ENCODE measurements around the gene MDM1.
A peak's percentile ranks its signal among the peaks of the same experiment; 100 is the strongest.

MDM1 gene

DNA sequence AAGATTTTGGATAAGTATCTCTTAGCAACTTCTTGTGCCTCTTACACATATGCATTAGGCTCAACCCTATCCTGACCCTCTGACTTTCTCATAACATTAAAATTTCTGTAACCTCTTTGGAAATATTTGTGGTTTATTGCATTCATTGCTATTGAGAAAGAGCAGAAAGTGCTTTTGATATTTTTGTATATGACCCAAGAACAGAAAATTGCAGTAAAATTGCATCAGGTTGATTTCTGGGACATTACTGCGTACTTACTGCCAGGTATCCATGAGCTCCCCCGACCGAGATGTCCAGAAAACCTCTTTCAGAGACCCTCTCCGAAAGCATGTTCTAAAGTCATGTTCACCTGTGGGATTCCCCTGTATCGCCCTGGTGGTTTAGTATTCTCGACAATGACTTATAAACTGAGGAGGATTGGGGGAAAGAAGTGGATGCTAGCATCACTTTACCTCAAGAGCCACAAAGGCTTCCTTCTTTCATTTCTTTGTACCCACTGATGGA, 64.2 kb downstream of the MDM1 start:
- H3K4me3 ChIP-seq (ENCODE audit: low read length) = no peak overlapping the region
- DNase-seq (ENCODE audit: low read depth) = no peak
- TF ChIP-seq, protein P1, sequence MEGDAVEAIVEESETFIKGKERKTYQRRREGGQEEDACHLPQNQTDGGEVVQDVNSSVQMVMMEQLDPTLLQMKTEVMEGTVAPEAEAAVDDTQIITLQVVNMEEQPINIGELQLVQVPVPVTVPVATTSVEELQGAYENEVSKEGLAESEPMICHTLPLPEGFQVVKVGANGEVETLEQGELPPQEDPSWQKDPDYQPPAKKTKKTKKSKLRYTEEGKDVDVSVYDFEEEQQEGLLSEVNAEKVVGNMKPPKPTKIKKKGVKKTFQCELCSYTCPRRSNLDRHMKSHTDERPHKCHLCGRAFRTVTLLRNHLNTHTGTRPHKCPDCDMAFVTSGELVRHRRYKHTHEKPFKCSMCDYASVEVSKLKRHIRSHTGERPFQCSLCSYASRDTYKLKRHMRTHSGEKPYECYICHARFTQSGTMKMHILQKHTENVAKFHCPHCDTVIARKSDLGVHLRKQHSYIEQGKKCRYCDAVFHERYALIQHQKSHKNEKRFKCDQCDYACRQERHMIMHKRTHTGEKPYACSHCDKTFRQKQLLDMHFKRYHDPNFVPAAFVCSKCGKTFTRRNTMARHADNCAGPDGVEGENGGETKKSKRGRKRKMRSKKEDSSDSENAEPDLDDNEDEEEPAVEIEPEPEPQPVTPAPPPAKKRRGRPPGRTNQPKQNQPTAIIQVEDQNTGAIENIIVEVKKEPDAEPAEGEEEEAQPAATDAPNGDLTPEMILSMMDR (conservative IDR thresholded peaks at IDR 0.05; ENCODE audit: low read depth, low read length) = no peak

DNA sequence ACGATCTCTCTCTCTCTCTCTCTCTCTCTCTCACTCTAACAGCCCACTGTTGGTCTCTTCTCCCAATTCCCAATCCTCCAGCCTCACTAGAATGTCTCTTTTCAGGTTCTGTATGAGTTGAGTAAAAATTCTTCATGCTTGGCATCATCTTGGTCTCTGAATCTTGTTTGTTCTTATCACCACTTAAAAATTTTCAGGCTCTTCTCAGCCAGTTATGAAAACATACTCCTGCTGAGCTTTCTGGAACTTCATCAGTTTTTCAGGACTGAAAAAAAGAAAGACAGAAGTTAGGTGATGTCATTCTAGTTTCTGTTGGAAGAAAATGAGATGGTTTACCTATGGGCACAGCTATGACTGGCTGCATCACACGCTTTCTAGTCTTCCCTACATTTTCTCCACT, 67.3 kb downstream of the MDM1 start:
- no peak for DNase-seq (ENCODE audit: low read depth)
- TF ChIP-seq, protein P1 (conservative IDR thresholded peaks at IDR 0.05; ENCODE audit: low read depth, low read length) = no peak
- H3K4me3 ChIP-seq (ENCODE audit: low read length) = no peak overlapping the region

DNA sequence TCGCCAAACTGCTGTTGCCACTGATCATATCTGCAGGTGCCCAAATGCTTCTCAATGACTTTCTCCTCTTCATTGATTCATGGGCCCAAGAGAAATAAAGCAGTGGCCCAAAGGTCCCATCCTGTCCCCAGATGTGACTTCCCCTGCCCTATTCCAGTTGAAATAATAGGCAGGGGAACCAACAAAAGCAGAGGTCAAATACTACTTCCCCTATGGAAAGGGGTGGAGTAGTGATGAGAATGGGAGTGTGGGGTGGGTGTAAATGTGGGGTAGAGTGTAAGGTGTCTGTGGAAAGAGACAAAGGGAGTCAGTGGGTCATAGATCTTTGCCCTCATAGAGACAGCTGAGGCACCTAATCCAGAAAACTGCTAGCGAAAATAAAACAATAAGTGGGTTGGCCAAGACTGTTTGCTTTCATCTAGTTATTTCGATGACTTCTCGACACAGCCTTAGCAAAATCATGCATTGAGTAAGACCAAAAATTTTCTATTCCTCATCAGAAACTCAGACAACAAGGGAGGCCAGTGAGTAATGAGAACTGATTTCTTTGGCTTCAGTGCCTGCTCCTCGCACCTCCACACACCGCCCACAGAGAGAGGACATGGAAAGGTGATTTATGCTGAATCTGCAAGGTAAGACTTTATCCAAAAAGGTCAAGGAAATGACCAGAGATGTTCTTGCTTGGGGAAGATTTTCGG, 67.9 kb downstream of the MDM1 start:
- no peak overlapping the region for H3K4me3 ChIP-seq (ENCODE audit: low read length)
- no peak for DNase-seq (ENCODE audit: low read depth)
- TF ChIP-seq, protein P1 (conservative IDR thresholded peaks at IDR 0.05; ENCODE audit: low read depth, low read length) = no peak

DNA sequence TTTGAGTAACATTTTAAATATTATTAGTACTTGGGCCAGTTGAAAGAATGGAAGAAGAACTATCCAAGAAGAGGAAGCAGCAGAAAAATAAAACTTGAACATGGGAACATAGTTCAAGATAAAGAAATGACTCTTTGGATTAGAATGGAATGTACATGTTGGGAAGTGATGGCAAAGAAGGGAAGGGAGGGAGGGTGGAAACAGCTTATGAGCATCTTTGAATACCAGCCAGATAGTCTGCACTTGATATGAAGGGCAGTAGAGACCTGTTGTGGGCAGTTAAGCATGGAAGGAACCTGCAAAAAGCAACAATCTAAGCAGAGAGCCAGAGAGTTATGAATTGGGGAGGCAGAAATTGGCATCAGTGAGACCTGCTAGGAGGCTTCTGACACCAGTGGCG, 68.8 kb downstream of the MDM1 start:
- DNase-seq (ENCODE audit: low read depth) = no peak
- no peak overlapping the region for H3K4me3 ChIP-seq (ENCODE audit: low read length)
- TF ChIP-seq, protein P1 (conservative IDR thresholded peaks at IDR 0.05; ENCODE audit: low read depth, low read length) = no peak

DNA sequence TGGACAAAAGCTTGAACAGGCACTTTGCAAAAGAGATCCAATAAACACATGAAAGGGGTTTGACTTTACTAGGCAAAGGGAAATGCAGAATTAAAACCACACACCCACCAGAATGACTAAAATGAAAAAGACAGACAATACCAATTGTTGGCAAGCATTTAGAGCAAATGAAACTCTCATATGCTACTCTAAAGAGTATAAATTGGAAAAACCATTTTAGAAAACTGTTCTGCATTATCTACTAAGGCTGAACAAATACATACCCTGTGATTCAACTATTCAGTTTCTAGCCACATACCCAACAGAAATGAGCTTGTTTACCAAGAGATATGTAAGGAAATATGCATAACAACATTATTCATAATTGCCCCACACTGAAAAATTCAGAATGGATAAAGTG, 70.3 kb downstream of the MDM1 start:
- no peak overlapping the region for H3K4me3 ChIP-seq (ENCODE audit: low read length)
- DNase-seq (ENCODE audit: low read depth) = no peak
- TF ChIP-seq, protein P1 (conservative IDR thresholded peaks at IDR 0.05; ENCODE audit: low read depth, low read length) = no peak

DNA sequence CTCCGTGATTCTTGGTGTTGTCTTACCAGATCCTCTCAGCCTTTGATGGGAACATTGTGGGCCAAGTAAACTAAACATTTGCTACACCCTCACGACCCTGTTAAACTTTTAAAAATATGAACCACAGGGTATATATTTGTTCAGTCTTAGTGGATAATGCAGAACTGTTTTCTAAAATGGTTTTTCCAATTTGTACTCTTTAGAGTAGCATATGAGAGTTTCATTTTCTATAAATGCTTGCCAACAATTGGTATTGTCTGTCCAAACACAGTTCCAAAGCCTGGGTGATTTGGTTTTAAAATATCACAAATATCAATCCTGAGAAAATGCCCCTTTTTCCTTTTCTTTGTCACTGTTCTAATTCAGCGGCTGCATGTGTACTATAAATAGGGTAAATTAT, 72.0 kb downstream of the MDM1 start:
- TF ChIP-seq, protein P1 (conservative IDR thresholded peaks at IDR 0.05; ENCODE audit: low read depth, low read length) = no peak
- DNase-seq (ENCODE audit: low read depth) = no peak
- no peak overlapping the region for H3K4me3 ChIP-seq (ENCODE audit: low read length)

DNA sequence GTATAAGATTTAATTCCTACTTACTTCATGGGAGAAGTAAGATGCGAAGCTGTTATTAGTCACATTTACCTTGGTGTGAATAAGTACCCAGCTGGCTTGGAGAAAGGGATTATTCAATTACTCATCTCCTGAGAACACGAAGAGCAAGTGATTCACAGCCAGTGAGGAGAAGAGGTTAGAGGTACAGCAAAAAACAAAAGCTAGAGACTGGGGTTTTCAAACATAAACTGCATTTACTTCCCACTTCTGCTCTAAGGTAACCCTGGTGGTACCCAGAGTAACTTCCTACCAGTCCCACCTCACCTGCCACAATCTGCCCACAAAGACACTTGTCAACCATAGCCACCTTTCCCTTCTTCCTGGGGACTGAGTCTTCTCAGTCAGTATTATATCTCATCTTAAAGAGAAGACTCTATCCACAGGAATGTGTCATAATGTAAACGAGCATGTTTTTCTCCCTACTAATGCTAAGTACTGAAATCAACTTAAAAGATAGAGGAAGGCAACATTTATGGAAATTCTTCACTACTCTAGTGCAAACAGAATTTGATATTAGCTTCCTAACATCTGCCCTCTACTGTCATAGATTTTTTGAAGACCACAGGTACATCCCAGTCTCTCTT, 72.7 kb downstream of the MDM1 start:
- TF ChIP-seq, protein P1 (conservative IDR thresholded peaks at IDR 0.05; ENCODE audit: low read depth, low read length) = no peak
- no peak overlapping the region for H3K4me3 ChIP-seq (ENCODE audit: low read length)
- DNase-seq (ENCODE audit: low read depth) = peak; percentile 85
